Right ventricle myocardium inferior (tissue), 1 donor: ENCODE measurements around the gene ZNF181. TPM values are rescaled to one million over a fixed set of nuclear protein-coding genes. Genes with fewer than 3 reads are reported as not detected.
"Not testable (repeated sequence)": the region's sequence is repeated elsewhere in the genome, so short reads cannot be mapped to it uniquely, and the experiment has no call there.

ENCODE experiments used
- ATAC-seq: fragments of 200-7000 bp; cut with Tn5 transposase; one replicate; pipeline ENCODE4 v1.9.1; 2020; ENCODE audit warnings: mild to moderate bottlenecking, moderate library complexity
- DNase-seq: peaks from one replicate; pipeline ENCODE4 v3.0.0; 2021; ENCODE audit errors: missing footprints
- intact Hi-C: fragments of 100-400 bp; cut with DNase I; formaldehyde crosslinking; loops from one replicate; pipeline ENCODE4 v1.11.0; 2022
- long read RNA-seq: library from polyadenylated mRNA; unstranded; transcript quantifications from one replicate; pipeline ENCODE4 v2.0.0, GENCODE V29; 2021
- total RNA-seq: library from RNA; stranded (reverse); fragmentation: NEBNext Ultra II Directional; extraction: Animal tissue kit (Norgen Biotek cat#: 25700); gene quantifications from one replicate; pipeline ENCODE4 v1.2.1, GENCODE V29; 2021
- donor health status: DM: no; HTN: yes; CAD: no; lungs with severe emphysema.

The ZNF181 gene
- 22.3 TPM for total RNA-seq
- long read RNA-seq, partial matches to known transcripts: 1 of 12 reads
- long read RNA-seq, other reads (novel, unspliced or antisense): 11 of 12 reads

DNA sequence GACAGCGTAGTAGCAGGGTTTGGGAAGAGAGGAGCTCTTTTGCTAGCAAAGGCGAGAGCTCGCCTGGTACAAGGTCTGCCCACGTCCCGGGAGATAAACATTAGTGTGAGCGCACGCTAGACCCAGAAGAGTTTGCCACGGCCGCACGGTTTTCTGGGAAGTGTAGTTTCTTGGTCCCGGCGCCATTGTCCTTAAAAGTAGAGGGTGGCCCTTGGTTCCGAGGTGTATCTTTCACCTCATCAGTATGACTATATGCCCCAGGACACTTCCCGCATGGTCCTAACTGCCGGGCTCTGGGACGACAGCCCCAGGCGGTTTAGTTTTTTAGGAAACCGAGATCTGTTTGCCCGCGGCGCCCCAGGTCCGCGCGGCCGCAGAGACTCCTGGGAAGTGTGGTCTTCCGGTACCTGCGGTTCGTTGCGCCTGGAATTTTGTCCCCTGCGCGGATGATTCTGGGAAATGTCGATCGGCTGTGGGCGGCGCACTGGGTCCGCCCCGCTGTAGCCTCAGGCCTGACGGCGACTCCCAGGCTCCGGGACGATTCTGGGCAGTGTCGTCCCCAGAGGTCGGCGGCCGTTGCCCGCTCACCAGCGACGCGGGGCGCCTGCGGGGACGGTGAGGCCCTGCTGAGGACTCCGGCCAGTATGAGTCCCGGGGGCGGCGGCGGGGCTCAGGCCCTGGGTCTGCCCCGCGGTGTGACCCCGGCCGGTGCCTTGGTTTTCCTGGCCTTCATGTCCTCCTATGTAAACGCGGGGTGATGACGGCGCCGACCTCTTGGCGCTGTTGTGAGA, at the start of gene ZNF181:
ZNF181 (plus strand) TSS at position 498 of the 791 bp plus-strand sequence. CDS start 795 bp downstream, outside the sequence.
- ATAC-seq: peak; percentile 96
- intact Hi-C loops: loop anchor here (1.0 to 10.0 kb wide), 4 partner anchors 39 to 311 kb away; partner anchors contain the start of genes HPN, SCGB2B2, ZNF30 and ZNF302

DNA sequence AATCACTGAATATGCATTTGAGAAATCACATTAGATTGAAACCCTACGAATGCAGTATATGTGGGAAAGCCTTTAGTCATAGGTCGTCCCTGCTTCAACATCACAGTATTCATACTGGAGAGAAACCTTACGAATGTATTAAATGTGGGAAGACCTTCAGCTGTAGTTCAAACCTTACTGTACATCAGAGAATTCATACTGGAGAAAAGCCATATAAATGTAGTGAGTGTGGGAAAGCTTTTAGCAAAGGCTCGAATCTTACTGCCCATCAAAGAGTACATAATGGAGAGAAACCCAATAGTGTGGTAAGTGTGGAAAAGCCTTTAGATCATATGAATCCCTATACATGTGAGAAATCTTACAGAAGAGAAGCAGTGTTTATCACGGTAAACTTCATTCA, 48.8 kb upstream of the ZNF181 start:
- ATAC-seq, intact Hi-C loops, DNase-seq: not testable (repeated sequence)

More for the DNA sequence above, at the start of gene ZNF181:
- DNase-seq: peak; percentile 92

DNA sequence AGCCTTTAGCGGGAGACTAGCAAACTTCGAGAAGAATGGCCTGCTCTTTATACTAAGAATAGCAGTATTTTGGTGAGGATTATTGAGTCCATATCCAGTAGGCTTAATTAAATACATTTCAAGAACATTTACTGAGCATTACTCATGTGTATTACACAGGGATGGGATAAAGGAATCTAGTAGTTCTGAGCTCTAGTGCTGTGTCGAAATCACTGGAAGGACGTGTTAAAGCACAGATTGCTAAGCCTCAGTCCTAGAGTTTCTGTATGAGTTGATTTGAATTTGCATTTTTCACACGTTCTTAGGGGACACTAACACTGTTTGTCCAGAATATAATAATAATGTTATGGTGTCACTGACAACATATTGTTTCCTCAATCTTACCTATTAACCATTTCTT, 47.6 kb upstream of the ZNF181 start:
- intact Hi-C loops: no loop called here
- DNase-seq: no peak
- no peak for ATAC-seq

DNA sequence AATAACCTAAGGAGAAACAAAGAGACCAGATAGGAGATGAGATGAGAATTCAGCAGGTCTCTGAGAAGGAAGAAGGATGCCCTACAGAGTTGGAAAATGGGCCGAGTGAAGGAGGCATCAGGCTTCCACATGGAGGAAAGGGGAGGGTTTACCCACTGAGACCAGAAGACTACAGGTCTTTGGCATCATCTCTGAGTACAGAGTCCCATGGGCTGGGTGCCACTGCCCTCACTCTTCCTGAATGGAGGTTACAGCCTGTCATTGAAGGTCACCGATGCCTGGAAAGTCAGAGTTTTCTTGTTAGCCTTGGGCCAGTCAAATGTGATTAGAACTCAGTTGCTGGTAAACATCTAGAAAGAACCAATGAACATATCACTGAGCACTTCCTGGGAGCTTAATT, 46.7 kb upstream of the ZNF181 start:
- ATAC-seq (no peak), DNase-seq (no peak)
- intact Hi-C loops: no loop called here

DNA sequence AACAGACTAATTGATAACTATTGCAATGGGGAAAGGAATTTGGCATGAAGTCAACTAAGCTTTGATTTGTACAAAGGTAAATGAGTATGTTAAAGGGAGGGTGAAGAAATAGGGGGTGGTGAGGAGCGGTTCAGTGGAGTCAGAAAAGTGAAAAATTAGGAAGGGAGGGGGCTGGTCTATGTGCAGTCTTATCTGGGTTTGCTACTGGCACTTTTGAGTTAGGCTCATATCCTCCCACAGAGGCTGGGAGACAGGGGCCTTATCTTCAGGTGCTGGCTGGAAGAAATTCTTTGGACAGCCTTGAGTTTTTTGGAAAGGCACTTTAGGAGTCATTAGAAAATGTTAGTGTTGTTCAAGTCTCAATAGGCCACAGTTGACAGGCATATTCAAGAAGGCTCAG, 45.5 kb upstream of the ZNF181 start:
- intact Hi-C loops: no loop called here
- DNase-seq: no peak
- ATAC-seq: no peak

DNA sequence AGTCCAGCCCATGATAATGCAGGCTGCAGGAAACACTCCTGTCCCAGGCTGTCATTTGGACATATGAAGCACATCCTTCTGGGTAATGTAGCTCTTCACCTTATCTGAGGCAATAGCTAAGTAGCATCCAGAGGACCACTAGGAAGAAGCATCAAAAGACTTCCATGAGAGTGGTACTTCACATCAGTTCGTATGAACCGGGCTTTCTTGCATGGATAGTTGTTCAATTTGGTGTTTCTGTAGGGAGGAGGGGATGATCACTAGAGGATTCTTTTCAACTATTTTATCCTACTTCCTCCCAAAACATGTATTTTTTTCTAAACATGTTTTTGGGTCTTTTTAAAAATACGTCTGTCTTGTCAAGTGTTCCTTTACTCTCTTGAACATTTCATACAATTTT, 43.7 kb upstream of the ZNF181 start:
- no peak for DNase-seq
- ATAC-seq: no peak
- intact Hi-C loops: no loop called here

DNA sequence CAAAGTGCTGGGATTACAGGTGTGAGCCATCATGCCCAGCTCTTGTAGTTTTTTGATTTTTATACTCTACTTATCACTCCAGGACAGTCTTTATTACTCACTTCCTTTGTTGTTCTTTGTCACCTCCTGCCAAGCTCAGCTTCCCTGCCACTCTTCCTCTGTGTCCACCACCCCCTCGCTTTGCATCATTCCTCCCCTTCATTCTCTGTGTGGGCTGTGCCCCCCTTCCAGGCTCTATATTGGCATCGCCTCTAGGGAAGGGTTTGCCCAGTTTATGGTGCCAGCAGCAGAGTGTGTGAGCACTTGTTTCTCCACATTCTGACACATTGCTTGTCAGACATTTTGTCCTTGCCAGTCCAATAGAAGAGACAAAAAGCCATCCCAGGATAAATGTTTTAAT, 41.5 kb upstream of the ZNF181 start:
- ATAC-seq (no peak), DNase-seq (no peak)
- intact Hi-C loops: no loop called here

DNA sequence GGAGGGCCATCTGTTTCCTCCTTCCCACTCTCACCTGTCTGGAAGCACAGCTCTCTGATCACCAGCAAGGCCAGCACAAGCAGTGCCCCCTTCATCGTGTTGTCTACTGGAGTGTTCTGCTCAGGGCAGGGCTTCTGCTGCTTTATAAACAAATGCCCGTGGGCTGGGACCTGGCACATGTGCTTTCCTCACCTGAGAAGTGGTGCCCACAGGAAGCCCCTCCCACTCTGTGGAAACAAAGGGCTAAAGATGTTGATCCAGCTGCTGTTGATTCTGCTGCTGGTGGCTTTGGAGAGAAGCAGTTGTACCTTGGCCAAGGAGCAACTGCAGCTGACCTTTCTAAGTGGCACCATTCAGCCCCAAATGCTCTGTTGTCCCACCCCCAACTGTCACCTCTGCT, 26.4 kb upstream of the ZNF181 start:
- ATAC-seq (no peak), DNase-seq (no peak)
- intact Hi-C loops: no loop called here

DNA sequence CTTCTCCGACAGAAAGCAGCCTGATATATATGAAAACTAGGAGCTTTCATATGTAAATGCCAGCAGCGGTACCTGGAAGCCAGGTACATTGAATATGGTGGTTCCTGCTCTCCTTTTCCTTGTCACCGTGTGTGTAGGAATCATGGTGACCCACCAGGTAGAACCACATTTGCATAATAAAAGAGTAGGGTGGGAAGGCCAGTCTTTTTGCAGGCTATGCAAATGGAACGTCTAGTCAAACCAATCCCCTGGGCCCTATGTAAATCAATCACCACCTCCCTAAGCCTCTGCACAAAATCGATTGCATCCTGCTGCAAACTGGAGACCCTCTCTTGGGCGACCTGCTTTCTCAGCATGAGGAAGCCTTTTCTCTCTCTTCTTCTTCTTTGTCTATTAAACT, 22.2 kb upstream of the ZNF181 start:
- intact Hi-C loops: loop anchor here (1.0 to 5.0 kb wide), 3 partner anchors 73 to 210 kb away; no protein-coding TSS in a partner anchor
- no peak for DNase-seq
- ATAC-seq: no peak

DNA sequence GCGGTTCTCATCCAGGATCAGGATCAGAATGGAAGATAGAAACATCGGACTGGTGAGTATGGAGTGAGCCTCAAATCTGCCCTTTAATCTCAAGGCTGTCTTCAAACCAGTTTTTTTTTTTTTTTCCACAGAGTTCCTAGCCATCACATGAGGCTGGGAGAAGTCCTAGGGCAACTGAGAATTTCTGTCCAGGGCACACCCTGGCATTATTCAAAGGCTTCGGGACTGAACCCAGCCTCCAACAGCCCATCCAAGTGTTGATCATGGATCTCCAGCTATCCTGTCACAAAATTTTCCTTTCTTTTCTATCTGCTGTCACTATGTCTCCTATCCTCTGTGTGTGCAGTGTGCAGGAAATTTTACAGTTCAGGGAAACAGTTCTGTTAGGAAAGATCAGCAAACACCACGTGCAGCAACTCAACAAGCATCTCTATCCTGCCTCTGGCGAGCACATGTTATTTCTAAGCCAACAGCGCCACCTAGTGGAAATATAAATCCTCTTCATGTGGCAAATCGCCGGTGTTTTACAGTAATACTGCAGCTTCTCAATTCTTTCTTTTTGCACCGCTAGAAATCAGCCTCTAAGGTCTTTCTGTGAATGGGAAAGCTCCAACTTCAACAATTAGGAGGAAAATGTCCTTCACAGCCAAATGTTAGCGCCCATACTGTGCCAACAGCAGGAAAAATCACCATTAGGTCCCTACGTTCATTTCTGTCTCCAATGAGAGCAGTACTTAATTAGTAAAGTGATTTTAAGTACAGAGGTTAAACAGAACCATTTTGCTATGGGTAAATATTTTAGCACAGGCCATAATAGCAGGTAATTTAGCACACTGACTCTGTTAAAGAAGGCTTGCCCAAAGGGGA, 21.4 kb upstream of the ZNF181 start:
- no peak for DNase-seq

DNA sequence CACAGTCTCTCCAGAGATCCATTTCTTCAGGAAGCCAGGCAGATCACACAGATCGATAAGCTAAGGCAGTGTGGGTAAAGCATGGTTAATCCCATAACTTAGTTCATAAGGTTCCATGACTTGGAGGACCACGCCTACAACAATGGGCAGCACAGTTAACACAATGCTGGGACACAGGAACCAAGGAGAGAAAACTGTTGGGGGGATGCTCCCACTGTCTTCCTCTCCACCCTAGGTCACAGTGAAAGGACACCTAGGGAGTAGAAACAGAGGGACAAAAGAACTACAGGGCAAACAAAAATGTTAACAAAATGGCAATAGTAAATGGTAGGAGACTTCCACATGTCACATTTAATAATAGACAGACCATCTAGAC, 20.8 kb upstream of the ZNF181 start:
- intact Hi-C loops: loop anchor here (5.0 kb wide), 2 partner anchors 156 to 211 kb away; no protein-coding TSS in a partner anchor
- no peak for ATAC-seq
- no peak for DNase-seq

More for the DNA sequence above, 21.4 kb upstream of the ZNF181 start:
- peak; percentile 52 for ATAC-seq
- intact Hi-C loops: loop anchor here (1.0 to 5.0 kb wide), 3 partner anchors 73 to 210 kb away; no protein-coding TSS in a partner anchor

DNA sequence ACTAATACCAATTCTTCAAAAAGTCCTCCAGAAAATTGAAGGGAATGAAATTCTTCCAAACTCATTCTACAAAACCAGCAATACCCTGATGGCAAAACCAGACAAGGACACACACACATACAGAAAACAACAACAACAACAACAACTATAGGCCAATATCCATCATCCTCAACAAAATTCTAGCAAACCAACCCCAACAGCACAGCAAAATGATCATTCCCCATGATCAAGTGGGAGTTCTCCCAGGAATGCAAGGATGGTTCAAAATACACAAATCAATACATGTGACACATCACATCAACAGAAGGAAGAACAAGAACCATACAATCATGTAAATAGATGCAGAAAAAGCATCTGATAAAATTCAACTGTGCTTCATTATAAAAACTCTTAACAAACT, 18.7 kb upstream of the ZNF181 start:
- no peak for DNase-seq
- intact Hi-C loops: no loop called here

DNA sequence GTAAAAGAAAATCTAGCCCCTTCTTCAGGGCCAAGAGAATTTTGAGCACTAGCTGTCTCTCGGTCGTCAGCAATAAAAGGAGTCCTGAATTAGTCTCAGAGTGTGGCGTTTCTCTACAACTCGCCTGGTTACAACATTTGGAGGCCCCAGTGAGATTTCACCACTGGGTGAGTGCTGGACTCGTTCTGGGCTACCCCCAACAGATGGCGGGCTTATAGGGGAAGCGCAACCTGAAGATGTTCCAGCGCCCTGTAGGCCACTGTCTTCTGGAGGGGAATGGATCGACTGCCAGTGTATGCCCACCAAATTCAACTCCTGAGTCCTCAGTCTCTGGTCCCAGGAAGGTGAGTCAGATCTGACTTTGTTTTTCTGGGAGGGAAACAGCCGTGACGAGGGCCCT, 11.7 kb upstream of the ZNF181 start:
- DNase-seq (no peak), ATAC-seq (no peak)
- intact Hi-C loops: no loop called here

More for the DNA sequence above, 18.7 kb upstream of the ZNF181 start:
- no peak for ATAC-seq

DNA sequence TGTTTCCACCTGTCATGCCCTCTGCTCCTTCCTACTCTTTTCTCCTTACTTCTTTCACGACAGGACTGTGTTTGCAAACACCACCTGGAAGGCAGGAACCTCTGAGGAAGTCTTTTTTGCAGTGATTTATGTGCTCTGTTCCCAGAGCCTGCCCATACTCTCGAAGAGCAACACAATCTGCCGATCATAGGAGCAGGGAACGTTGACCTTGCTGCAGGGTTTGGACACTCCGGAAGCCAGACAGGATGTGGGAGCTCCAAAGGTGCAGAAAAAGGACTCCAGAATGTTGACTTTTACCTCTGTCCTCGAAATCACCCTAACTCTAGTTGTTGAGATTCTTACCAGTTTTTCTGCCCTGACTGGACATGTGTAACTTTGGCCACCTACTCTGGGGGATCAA, 8.6 kb upstream of the ZNF181 start:
- DNase-seq: no peak
- intact Hi-C loops: no loop called here
- ATAC-seq: no peak

DNA sequence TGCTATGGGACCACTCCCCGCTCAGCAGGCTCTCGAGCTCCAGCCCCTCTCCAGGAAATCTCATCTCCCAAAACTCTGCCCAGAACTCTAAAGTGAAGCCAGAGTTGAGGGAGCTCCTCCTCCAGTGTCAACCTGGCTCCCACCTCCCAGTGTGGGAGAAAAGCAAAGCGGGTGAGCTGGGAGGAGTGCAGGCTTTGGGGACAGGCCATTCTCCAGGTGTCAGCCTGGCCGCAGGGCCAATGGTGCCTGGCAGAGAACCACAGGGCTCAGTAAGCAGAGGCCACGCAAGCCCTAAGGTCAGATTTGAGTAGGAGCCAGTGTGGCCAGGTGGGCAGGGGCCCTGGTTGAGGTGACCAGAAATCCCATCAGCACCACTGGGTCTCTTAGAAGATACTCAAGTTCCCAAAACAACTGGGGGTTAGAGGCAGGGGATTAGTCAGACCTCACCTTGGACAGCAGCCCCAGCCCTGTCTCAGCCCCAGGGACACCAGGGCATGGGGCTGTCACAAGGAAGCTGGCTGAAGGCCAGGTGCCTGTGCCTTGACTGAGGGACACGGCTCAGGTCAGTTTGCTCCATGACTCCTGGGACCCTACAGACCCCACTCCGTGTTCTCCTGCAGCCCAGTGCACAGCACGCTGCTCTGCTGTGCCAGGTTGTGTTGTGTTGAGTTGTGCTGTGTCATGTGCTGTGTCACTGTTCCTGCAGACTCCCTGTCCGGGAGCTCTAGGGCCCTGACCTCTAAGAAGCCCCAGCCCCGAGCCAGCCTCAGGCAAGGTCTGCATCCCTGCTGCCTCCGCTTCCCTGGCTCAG, 2.8 kb upstream of the ZNF181 start:
- DNase-seq: no peak
- ATAC-seq: no peak
- intact Hi-C loops: loop anchor here (10.0 kb wide), 2 partner anchors 194 to 314 kb away; partner anchors contain the start of genes HPN and ZNF30

DNA sequence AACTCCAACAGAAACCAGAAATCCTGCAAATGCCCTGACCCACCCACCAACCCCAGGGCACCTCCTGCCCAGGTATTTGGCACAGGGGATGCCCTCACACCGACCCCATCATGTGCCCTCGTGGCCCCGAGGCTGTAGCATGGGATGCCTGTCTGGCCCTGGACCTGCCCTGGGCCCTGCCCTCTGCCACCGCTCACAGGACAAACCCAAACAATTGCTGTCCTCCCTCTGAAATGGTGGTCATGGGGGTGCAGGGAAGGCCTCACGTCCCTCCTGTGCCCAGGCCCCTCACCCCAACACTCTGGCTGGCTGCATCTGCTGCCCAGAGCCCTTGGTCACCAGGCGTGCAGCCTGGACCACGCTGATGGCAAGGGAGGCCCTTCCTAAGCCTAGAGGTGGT, 2.1 kb upstream of the ZNF181 start:
- ATAC-seq: no peak
- intact Hi-C loops: loop anchor here (2.0 to 10.0 kb wide), 3 partner anchors 55 to 313 kb away; partner anchors contain the start of genes HPN, SCGB2B2, ZNF30 and ZNF302
- no peak for DNase-seq

DNA sequence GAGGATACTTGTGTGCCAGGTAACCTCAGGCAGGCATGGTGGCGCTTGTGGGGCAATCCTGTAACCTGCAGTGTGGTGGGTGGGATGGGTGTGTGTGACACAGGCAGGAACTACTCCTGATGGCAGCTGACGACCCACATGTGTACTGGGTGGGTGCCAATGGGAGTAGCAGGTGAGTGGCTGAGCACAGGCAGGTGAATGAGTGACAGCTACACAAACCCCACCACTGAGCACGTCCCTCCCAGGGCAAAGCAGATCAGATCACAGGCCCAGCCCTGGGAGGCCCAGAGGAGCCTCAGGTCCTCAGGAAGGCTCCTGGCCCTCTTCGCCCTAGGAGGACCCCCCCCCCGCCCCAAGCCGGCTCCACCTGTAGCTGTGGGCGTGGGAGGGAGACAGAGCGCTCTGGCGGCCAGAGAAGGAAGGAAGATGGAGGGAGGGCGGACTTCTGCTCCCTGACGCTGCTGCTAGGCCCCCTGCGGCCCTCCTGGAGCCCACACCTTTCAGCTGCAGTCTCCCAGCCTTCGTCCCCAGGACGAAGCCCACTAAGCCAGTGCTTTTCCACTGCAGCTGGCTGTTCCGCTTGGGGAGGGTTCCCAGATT, 1.3 kb upstream of the ZNF181 start:
- intact Hi-C loops: loop anchor here (1.0 to 10.0 kb wide), 4 partner anchors 41 to 312 kb away; partner anchors contain the start of genes HPN, SCGB2B2, ZNF30 and ZNF302
- ATAC-seq (no peak), DNase-seq (no peak)

DNA sequence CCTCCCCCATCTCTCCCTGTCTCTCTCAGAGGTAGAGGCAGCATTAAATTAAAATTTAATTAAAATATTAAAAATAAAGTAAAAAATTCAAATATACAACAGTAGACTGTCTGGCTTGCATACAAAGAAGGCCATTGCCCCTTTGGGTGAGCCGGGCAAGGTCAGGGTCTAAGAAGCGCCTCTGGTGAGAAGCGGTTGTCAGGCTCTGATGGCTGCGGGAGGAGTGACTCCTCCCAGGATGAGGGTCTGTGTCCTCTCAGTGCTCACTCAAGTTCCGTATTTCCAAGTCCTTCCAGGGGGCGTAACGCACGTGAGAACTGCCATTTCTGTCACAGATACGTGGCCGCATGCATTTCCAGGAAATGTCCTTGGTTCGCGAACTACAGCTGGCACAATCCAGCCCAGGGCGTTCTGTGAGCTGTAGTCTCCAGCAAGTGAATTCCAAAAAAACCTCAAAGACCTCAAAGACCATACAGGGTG, 737 bp upstream of the ZNF181 start:
- intact Hi-C loops: loop anchor here (1.0 to 10.0 kb wide), 4 partner anchors 40 to 311 kb away; partner anchors contain the start of genes HPN, SCGB2B2, ZNF30 and ZNF302
- ATAC-seq: peak; percentile 27
- no peak for DNase-seq
